ENCODE measurements around the gene SLC22A23.

DNA sequence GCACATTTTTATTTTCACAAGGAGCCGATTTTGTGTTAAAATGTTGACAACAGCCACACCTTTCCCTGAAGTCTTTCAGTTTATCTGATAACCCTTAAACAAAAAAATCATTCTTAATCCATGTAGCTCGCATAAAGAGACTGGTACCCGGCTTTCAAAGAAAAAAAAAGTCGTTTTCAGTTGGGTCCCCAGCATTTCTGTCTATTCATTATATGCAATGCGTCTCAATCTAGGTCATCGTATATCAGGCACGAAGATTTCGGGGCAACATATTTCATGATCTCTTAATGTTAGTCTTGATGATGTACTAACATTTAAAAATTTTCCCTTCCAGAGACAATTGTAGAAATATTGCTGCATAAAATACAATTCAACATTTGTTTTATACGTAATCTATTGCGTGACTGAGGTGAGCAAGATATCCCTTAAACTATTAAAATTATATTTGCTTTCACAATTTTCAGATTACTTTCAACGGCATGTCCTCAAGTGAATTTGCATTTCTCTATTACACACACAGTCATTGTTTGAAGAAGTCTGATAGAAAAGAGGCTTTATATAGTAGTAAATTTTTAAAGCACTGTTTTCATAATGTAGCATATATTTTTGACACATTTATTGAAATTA lies 226.5 kb downstream of the SLC22A23 start:
- TF ChIP-seq EZH2 (IDR thresholded peaks at IDR 0.05) (no peak), POLR2AphosphoS5 (IDR thresholded peaks at IDR 0.05; ENCODE audit: borderline replicate concordance, low read depth, low read length) (no peak), FOXP2 (optimal IDR thresholded peaks at IDR 0.05; ENCODE audit: control extremely low read depth, extremely low read length, insufficient read depth) (no peak)

Measured in SK-N-MC (cell line).